ENCODE data around the gene ARHGAP26.

ARHGAP26 gene

DNA sequence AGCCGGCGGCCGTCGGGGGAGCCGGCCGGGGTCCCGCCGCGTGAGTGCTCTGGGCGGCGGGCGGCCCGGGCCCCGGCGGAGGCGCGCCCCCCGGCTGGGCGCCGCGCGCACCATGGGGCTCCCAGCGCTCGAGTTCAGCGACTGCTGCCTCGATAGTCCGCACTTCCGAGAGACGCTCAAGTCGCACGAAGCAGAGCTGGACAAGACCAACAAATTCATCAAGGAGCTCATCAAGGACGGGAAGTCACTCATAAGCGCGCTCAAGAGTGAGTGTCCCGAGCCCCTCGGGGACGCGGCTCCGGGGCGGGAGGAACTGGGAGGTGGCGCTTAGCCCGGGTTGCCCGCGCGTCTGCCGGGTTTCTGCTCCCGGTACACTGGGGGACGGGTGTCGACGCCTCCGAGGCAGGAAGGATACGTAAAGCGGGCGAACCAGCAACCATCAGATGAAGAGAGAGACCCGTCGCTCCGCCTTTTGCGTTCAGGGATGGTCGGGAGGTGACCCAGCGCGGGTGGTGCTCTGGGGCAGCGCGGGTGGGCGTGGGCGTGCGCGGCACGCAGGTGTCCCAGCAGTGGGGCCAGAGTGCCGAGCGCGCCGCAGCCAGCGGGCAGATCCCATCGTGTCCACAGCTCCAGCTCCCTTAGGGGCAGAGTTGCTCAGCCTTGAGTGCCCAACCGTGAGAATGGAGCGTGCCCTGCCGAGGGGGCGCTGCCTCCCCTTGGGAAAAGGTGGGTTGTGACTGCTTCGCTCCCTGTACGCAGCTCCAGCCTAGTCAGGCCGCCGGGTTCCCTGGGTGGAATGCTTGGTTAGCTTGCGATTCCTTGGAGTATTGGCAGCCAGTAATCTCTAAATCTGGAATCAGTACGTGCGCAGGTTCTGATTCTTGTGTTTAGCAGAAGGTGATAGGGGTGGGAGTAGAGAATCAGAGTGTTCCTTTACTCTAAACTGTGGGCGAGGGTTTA, 753 bp downstream of the ARHGAP26 start:
- H3K9me3 ChIP-seq (ENCODE audit: control insufficient read depth in 1 of 2, low read length in 2 of 2): no peaks in the 10 kb centered on the region
- peaks cover 20 to 39% of the 10 kb centered on the region in 2 donors for H3K4me1 ChIP-seq (ENCODE audit: control insufficient read depth in 1 of 2, insufficient read depth in 2 of 2, low read length in 2 of 2)
- H3K36me3 ChIP-seq (ENCODE audit: control insufficient read depth in 1 of 2, insufficient read depth in 2 of 2, low read length in 2 of 2): no peaks in the 10 kb centered on the region
- H3K4me3 ChIP-seq (ENCODE audit: low read depth in 1 of 2, low read length in 2 of 2): peak overlapping the region; percentile 89 to 90
- no peaks in the 10 kb centered on the region for H3K27me3 ChIP-seq (ENCODE audit: control insufficient read depth in 1 of 2, insufficient read depth in 2 of 2, low read length in 2 of 2)
- H3K27ac ChIP-seq (ENCODE audit: low read depth, low read length): peak overlapping the region; percentile 78
- peak overlapping the region; percentile 83 to 91 for H3K9ac ChIP-seq (ENCODE audit: low read depth in 1 of 2, low read length in 2 of 2)

- Histone ChIP-seq H3K4me1 (ENCODE audit: control insufficient read depth in 1 of 2, insufficient read depth in 2 of 2, low read length in 2 of 2) (peaks cover 20 to 39% of the 10 kb centered on the region in 2 donors), H3K4me3 (ENCODE audit: low read depth in 1 of 2, low read length in 2 of 2) (peak overlapping the region; percentile 89 to 90), H3K27me3 (ENCODE audit: control insufficient read depth in 1 of 2, insufficient read depth in 2 of 2, low read length in 2 of 2) (no peaks in the 10 kb centered on the region), H3K27ac (ENCODE audit: low read depth, low read length) (no peak overlapping the region), H3K9me3 (ENCODE audit: control insufficient read depth in 1 of 2, low read length in 2 of 2) (no peaks in the 10 kb centered on the region), H3K36me3 (ENCODE audit: control insufficient read depth in 1 of 2, insufficient read depth in 2 of 2, low read length in 2 of 2) (no peaks in the 10 kb centered on the region), H3K9ac (ENCODE audit: low read depth in 1 of 2, low read length in 2 of 2) (peak overlapping the region; percentile 83 to 91)
Measured at GRCh38 chr5:142771666-142772065, 1.5 kb downstream of the ARHGAP26 start.

DNA sequence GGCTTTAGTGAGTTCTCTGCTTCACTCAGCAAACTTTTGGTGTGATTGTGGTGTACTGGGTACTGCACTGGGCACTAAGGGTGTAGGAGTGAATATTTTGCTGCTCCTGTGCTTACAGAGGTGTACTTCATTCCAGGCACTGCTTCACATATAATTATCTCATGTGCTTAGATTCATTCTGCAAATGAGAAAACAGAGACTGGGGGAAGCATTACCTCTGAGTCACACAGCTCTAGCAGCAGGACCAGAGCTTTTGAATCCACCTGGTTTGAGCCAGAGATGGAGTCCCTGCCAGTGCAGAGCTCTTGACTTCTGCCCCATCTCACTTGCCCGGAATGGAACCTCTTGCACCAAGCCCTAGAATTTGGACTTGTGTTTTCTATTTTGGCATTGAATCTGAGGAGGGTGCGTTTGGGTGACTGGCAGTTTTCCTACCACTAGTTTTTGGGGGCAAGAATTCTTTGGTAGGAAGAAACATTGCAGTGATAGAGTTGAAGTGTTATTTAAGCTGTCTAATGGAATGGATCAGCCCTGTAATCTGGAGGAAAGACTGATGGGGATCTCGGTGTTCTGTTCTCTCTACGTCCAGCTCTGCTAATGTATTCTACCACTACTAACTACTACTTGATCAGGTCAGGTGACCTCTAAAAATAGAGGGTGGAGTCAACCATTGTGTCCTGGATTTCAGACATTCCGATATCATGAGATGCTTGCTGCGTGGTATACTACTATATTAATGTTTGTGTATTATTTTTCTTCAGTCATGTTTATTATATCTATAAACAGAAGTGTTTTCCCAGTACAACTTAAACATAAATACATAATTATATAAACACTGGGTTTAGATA, 2.5 kb downstream of the ARHGAP26 start:
- Histone ChIP-seq H3K36me3 (ENCODE audit: control insufficient read depth in 1 of 2, insufficient read depth in 2 of 2, low read length in 2 of 2) (no peaks in the 10 kb centered on the region), H3K9ac (ENCODE audit: low read depth in 1 of 2, low read length in 2 of 2) (peak overlapping the region in 1 of 2 donors; percentile 83), H3K4me3 (ENCODE audit: low read depth in 1 of 2, low read length in 2 of 2) (peak overlapping the region; percentile 89 to 90), H3K27ac (ENCODE audit: low read depth, low read length) (no peak overlapping the region), H3K9me3 (ENCODE audit: control insufficient read depth in 1 of 2, low read length in 2 of 2) (no peaks in the 10 kb centered on the region), H3K27me3 (ENCODE audit: control insufficient read depth in 1 of 2, insufficient read depth in 2 of 2, low read length in 2 of 2) (no peaks in the 10 kb centered on the region), H3K4me1 (ENCODE audit: control insufficient read depth in 1 of 2, insufficient read depth in 2 of 2, low read length in 2 of 2) (peaks cover 16 to 42% of the 10 kb centered on the region in 2 donors)

GRCh38 chr5:142777099-142777498, 6.9 kb downstream of the ARHGAP26 start:
- Histone ChIP-seq H3K27ac (ENCODE audit: low read depth, low read length) (no peak overlapping the region), H3K4me3 (ENCODE audit: low read depth in 1 of 2, low read length in 2 of 2) (no peak overlapping the region), H3K4me1 (ENCODE audit: control insufficient read depth in 1 of 2, insufficient read depth in 2 of 2, low read length in 2 of 2) (peaks cover 12 to 35% of the 10 kb centered on the region in 2 donors), H3K27me3 (ENCODE audit: control insufficient read depth in 1 of 2, insufficient read depth in 2 of 2, low read length in 2 of 2) (no peaks in the 10 kb centered on the region), H3K36me3 (ENCODE audit: control insufficient read depth in 1 of 2, insufficient read depth in 2 of 2, low read length in 2 of 2) (no peaks in the 10 kb centered on the region), H3K9me3 (ENCODE audit: control insufficient read depth in 1 of 2, low read length in 2 of 2) (no peaks in the 10 kb centered on the region), H3K9ac (ENCODE audit: low read depth in 1 of 2, low read length in 2 of 2) (no peak overlapping the region)

DNA sequence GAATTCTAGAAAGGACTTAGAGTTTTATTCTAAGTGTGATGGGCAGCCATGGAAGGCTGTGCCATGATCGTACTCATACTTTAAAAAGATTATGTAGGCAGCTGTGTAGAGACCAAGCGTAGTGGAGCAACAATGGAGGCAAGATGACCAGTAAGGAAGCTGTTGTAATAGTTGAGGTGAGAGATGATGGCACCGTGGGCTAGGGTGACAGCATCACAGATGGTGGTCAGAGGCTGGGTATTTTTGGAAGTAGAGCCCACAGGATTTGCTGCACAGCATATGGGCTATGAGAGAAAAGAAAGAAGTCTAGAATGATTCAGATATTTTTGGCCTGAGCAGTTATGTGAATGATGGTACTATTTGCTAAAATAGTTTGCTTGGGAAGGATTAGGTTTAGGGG, 7.7 kb downstream of the ARHGAP26 start:
- no peak overlapping the region for H3K9ac ChIP-seq (ENCODE audit: low read depth in 1 of 2, low read length in 2 of 2)
- no peaks in the 10 kb centered on the region for H3K36me3 ChIP-seq (ENCODE audit: control insufficient read depth in 1 of 2, insufficient read depth in 2 of 2, low read length in 2 of 2)
- peaks cover 12 to 29% of the 10 kb centered on the region in 2 donors for H3K4me1 ChIP-seq (ENCODE audit: control insufficient read depth in 1 of 2, insufficient read depth in 2 of 2, low read length in 2 of 2)
- no peak overlapping the region for H3K27ac ChIP-seq (ENCODE audit: low read depth, low read length)
- H3K4me3 ChIP-seq (ENCODE audit: low read depth in 1 of 2, low read length in 2 of 2): no peak overlapping the region
- H3K9me3 ChIP-seq (ENCODE audit: control insufficient read depth in 1 of 2, low read length in 2 of 2): no peaks in the 10 kb centered on the region
- no peaks in the 10 kb centered on the region for H3K27me3 ChIP-seq (ENCODE audit: control insufficient read depth in 1 of 2, insufficient read depth in 2 of 2, low read length in 2 of 2)

DNA sequence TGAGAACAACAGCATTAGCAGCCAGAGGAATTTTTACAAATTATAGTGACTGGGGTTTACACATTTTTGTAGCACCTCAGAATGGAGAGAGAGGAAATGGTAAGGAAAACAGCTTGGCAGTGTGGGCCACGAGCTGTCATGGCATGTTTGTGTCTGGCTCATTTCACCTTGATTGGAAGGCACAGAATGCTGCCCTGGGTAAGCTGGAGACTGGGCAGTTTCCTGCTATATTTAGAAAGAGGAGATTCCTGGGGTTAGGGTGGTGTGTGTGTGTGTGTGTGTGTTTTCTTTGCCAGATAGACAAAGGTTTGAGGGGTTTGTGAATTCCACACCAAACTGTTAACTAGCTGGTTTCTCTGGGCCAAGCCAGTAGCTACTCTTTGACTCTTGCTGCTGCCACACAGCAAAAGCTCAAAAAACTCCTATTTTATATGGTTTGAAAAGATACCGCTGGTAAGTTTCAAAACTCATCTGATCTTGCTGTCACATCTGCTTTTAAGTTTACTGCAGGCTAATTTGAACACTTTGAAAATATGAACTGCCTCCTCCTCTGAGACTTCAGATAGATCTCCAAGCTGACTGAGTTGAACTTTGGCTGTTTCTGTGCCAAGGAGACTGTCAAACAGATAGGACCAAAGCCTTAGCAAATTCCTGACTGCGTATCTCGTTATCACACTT, 9.1 kb downstream of the ARHGAP26 start:
- Histone ChIP-seq H3K4me3 (ENCODE audit: low read depth in 1 of 2, low read length in 2 of 2) (no peak overlapping the region), H3K27me3 (ENCODE audit: control insufficient read depth in 1 of 2, insufficient read depth in 2 of 2, low read length in 2 of 2) (no peaks in the 10 kb centered on the region), H3K36me3 (ENCODE audit: control insufficient read depth in 1 of 2, insufficient read depth in 2 of 2, low read length in 2 of 2) (no peaks in the 10 kb centered on the region), H3K9ac (ENCODE audit: low read depth in 1 of 2, low read length in 2 of 2) (no peak overlapping the region), H3K27ac (ENCODE audit: low read depth, low read length) (no peak overlapping the region), H3K4me1 (ENCODE audit: control insufficient read depth in 1 of 2, insufficient read depth in 2 of 2, low read length in 2 of 2) (peaks cover 18 to 30% of the 10 kb centered on the region in 2 donors), H3K9me3 (ENCODE audit: control insufficient read depth in 1 of 2, low read length in 2 of 2) (no peaks in the 10 kb centered on the region)

GRCh38 chr5:142780871-142781270, 10.7 kb downstream of the ARHGAP26 start:
- no peak overlapping the region for H3K4me3 ChIP-seq (ENCODE audit: low read depth in 1 of 2, low read length in 2 of 2)
- H3K9ac ChIP-seq (ENCODE audit: low read depth in 1 of 2, low read length in 2 of 2): no peak overlapping the region
- H3K4me1 ChIP-seq (ENCODE audit: control insufficient read depth in 1 of 2, insufficient read depth in 2 of 2, low read length in 2 of 2): peaks cover 18 to 30% of the 10 kb centered on the region in 2 donors
- H3K9me3 ChIP-seq (ENCODE audit: control insufficient read depth in 1 of 2, low read length in 2 of 2): no peaks in the 10 kb centered on the region
- no peaks in the 10 kb centered on the region for H3K36me3 ChIP-seq (ENCODE audit: control insufficient read depth in 1 of 2, insufficient read depth in 2 of 2, low read length in 2 of 2)
- no peaks in the 10 kb centered on the region for H3K27me3 ChIP-seq (ENCODE audit: control insufficient read depth in 1 of 2, insufficient read depth in 2 of 2, low read length in 2 of 2)
- H3K27ac ChIP-seq (ENCODE audit: low read depth, low read length): no peak overlapping the region

DNA sequence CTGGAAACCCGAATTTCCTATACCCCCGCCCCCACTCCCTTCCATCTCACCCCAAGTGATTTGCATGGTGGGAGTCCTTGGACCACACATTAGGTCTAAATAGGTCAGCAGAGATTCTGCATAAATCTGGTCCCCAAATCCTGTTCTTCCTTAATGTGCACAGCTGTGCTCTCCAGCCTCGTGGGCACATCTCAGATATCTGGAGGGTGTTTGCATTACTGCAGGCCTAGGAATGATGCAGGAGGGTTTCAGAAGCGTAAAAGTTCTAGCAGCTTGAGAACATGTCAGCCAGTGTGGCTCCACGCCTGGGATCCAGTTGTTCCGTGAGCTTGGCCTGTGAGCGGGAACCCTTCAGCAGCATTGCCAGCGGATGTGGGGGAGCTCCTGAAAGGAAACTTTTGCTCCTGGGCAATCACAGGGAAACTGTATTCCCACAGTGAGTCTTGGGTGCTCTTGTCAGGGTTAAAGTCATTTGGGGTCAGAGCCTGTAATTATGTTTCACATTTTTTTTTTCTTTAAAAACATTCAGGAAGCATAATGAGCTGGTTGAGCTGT, 12.9 kb downstream of the ARHGAP26 start:
- Histone ChIP-seq H3K4me3 (ENCODE audit: low read depth in 1 of 2, low read length in 2 of 2) (no peak overlapping the region), H3K27me3 (ENCODE audit: control insufficient read depth in 1 of 2, insufficient read depth in 2 of 2, low read length in 2 of 2) (no peaks in the 10 kb centered on the region), H3K27ac (ENCODE audit: low read depth, low read length) (no peak overlapping the region), H3K9ac (ENCODE audit: low read depth in 1 of 2, low read length in 2 of 2) (no peak overlapping the region), H3K9me3 (ENCODE audit: control insufficient read depth in 1 of 2, low read length in 2 of 2) (no peaks in the 10 kb centered on the region), H3K4me1 (ENCODE audit: control insufficient read depth in 1 of 2, insufficient read depth in 2 of 2, low read length in 2 of 2) (peaks cover 18 to 25% of the 10 kb centered on the region in 2 donors), H3K36me3 (ENCODE audit: control insufficient read depth in 1 of 2, insufficient read depth in 2 of 2, low read length in 2 of 2) (no peaks in the 10 kb centered on the region)

DNA sequence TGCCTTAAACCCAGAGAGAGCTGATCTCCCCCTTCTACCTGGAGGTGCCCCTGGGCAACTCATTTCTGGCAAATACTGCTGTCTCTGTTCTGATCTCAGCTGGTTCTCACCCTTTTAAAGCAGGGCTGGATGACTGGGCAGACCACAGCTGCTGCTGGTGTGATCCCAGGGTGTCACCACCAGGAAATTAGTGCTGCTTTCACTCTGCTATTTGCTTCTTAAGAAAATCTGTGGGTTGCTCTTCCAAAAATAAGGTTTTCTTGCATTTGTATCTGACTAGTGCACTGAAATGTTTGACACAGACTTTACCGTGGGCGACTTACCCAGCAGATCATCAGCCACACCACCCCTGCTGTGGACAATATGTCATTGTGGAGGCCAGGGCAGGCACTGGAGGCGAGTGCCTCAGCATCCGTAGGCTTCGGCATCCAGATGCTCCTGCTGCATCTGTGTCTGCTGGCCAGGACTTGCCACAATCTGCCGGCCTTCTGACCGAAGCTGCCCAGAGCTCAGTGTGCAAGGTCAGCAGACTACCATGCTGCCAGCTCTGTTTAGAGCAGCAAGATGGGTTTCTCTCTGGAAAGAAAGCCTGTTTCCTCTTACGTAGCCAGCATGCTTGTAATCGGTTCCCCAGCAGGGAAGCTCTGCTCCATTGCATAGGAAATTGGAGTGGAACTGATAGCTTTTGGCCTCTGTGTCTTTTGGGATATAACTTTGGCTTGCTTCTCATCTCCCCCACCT, 13.6 kb downstream of the ARHGAP26 start:
- no peak overlapping the region for H3K27ac ChIP-seq (ENCODE audit: low read depth, low read length)
- H3K4me3 ChIP-seq (ENCODE audit: low read depth in 1 of 2, low read length in 2 of 2): peak overlapping the region in 1 of 2 donors; percentile 41
- no peaks in the 10 kb centered on the region for H3K36me3 ChIP-seq (ENCODE audit: control insufficient read depth in 1 of 2, insufficient read depth in 2 of 2, low read length in 2 of 2)
- H3K9ac ChIP-seq (ENCODE audit: low read depth in 1 of 2, low read length in 2 of 2): no peak overlapping the region
- no peaks in the 10 kb centered on the region for H3K27me3 ChIP-seq (ENCODE audit: control insufficient read depth in 1 of 2, insufficient read depth in 2 of 2, low read length in 2 of 2)
- no peaks in the 10 kb centered on the region for H3K9me3 ChIP-seq (ENCODE audit: control insufficient read depth in 1 of 2, low read length in 2 of 2)
- peaks cover 24 to 28% of the 10 kb centered on the region in 2 donors for H3K4me1 ChIP-seq (ENCODE audit: control insufficient read depth in 1 of 2, insufficient read depth in 2 of 2, low read length in 2 of 2)

All from duodenal mucosa (tissue), 2 donors.